ENCODE measurements around the gene PBX2.
"Not testable (repeated sequence)": the region's sequence is repeated elsewhere in the genome, so short reads cannot be mapped to it uniquely, and the experiment has no call there.

PBX2 gene, protein sequence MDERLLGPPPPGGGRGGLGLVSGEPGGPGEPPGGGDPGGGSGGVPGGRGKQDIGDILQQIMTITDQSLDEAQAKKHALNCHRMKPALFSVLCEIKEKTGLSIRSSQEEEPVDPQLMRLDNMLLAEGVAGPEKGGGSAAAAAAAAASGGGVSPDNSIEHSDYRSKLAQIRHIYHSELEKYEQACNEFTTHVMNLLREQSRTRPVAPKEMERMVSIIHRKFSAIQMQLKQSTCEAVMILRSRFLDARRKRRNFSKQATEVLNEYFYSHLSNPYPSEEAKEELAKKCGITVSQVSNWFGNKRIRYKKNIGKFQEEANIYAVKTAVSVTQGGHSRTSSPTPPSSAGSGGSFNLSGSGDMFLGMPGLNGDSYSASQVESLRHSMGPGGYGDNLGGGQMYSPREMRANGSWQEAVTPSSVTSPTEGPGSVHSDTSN

DNA sequence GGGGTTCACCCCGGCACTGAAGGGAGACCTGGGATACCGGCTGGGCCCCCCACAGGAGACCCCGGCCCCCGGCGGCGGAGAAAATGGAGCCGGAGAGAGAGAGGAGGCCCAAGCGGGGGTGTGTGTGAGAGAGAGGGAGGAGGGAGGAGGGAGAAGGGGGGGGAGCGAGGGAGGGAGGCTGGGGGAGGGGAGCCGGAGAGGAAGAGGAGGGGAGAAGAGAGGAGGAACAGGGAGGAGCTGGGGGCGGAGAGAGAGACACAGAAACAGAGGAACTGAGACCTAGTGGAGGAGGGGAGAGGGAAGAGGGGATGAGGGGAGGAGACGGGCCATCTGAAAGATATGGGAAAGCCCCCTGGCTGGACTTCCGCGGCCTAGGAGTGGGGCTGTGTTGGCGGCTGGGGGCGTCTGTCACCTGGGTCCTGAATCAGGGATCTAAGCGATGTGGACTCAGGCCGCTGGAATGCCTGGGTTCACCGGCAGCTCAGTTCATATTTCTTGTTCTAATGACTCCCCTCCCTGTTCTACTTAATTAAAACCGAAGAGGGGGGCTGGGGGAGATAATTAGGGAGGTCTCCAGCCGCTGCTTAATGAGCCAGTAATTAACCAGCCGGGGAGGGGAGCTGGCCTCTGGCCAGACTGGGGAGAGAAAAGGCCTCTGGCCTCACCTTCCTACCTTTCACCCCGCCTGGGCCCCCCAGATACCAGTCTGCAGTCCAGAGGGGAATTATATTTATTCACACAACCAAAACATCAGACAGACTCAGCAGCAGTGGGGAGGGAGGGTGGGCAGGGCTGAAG is at the start of gene PBX2:
Gene PBX2, minus strand, starts transcription at position 149 of the 798 bp plus-strand sequence. CDS start 287 bp downstream, outside the sequence.
- peak; percentile 91 to 92 for DNase-seq

DNA sequence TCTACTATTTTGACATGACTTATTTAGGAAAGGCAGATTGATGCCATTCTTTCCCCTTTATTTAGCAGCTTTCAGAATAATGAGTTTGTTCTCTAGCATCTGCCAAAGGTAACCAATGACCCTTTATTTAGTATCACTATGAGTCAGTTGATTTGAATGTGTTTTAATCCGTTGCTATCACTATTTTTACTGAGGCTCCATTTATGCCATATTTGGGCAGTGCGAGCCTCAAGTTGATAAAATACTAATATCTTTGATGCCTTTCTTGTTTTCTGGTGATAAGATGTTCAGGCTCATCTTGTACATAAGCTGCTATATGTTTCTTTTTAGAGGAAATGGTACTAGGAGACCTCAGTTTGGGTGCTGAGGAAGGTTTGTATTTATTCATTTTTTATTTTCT is 49.5 kb upstream of the PBX2 start:
- no peak for DNase-seq

DNA sequence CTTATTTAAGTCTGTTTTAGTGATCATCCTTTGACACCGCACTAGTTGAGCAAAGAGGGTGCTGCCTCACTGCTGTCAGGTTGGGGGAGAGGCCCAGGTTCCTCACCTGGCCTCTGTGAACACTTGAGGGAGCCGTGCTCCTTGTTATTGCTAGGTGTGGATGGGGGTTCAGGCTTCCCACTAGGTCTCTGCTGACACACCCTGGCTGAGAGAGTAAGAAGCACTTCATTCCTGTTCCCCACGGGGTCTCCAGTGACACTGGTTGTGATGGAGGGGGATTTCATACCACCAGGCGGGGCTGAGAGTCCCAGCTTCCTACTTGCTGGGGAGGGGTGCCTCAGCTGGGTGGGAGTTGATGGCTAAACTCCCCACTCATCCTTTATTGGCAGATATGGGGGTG is 44.9 kb upstream of the PBX2 start:
- DNase-seq, result no peak

DNA sequence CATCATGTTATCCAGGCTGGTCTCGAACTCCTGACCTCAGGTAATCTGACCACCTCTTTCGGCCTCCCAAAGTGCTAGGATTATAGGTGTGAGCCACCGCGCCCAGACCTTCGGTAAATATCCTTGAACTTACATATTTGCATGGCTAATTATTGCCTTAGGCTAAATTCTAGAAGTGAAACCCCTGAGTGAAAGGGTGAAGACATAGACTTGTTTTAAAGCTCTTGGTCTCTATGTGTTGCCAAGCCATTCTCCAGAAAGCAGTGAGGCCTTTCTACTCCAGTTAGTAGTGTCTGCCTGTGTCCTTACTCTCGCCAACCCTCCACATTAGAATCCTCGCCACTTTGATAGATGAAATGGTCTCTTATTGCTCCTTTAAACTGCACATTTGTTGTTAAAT is 36.4 kb upstream of the PBX2 start:
- no peak for DNase-seq

DNA sequence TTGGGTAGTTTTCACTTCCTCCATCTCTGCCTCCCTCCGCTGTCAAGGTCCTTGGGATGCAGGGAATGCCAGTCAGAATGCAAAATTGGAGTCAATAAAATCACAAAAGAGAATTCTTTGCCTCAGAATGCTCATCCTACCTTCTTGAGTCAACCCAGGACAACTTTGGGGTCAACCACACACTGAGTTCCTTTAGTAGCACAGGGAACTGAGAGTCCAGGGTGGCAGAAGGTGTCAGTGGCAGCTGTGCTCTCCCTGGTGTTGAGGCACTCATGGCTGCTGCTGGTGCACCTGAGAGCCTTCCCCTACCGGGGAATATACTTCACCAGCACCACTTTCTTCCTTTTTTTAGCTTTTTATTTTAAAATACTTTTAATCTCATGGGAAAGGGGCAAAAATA is 34.7 kb upstream of the PBX2 start:
- DNase-seq, result no peak

DNA sequence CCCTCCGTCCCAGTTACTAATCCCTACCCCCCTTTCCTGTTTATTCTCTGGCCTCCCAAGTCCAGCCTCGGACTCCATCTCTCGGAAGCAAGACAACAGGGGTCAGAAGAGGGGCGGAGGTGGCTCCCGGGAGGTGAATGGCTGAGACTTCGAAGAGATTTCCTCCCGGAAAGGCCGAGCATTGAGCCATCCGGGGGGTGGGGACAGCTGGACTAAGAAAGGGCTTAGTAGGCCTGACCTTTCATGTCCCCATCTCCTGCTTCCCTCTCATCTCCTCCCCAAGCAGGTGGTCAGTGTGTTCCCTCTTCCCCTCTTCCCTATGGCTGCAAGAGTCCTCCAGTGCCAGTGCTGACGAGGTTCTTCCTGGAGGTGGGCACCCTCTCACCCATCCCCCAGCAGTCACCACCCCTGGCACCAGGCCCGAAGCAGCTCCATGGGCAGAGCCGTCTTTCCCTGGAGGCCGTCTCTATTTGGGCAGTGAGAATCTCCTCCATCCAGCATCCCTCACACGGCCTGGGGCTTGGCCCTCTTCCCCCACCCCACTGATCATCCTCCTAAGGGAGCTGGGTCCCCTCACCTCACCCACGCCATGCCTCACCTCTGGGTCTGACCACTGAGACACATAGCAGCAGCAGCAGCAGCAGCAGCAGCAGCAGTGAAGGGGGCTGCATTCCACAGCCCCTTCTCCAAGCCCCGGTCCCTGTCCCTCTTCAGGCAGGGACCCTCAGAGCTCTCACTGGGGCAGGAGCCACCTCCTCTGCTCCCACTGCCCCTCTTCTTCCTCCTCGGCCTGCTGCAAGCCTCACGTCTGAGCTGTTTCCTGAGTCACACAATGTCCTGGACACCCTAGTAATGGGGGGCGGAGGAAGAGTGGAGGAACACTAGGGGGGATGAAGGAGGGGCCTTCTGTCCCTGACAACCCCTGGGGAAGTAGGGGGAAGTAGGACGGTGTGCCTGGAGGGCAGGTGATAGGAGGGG is 33.5 kb upstream of the PBX2 start, which contains the start of gene NOTCH4:
Gene NOTCH4, minus strand, starts transcription at position 810 of the 978 bp plus-strand sequence. Its CDS starts 139 bp downstream, at position 671.
- DNase-seq, result no peak

DNA sequence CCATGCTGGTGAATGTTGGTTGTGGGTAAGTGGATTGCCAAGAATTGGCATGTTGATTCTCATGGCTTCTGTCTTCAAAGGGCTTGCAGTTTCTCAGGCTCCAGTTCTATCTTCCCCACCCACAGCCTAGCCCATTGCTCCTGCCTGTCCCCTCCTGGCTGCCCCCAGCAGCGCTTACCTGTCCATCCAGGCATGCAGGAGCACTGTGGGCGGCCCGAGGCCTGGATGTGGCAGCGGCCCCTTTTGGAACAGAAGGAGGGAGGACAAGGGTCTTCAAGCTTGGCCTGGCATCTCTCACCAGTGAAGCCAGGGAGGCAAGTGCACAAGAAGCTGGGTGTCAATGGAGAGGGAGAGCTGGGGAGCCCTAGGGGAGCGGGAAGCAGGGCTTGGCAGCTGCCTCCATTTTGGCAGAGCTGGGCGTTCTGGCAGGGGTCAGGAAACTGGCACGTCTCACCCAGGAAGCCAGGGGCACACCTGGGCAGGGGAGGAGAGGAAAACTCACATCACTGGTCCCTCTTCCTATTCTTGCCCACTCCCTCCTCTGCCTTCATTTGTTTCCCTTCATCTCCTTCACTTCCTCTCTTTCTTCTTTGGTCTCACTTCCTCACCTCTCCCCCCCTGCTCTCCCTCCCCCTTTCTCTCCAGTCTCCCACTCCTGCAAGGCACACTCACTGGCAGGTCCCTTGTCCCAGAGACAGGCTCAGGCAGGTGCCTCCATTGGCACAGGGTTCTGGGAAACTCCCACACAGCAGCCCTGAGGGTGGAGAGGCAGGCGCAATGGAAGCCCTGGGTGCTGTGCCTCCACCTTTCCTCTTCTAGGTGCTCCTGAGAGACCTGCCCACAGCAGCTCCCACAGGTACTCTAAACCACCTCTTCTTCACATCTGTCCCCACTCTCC is 32.6 kb upstream of the PBX2 start:
- no peak for DNase-seq

DNA sequence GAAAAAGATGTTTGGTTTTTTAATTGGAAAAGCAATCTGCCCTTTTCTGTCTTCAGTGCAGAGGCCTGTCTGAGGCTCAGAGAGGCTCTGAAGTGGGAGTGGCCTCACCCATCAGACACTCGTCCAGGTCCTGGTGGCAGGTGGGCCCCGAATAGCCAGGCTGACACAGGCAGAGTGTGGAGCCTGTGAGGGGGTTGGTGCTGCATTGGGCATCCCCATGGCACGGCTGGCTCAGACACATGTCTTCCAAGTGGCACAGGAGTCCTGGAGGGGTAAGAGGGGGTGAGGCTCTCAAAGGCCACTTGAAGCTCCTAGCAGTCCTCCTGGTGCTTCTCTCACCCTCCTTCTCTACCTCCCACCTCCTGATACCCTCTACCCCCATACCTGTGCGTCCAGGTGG is 30.0 kb upstream of the PBX2 start:
- DNase-seq, result no peak

DNA sequence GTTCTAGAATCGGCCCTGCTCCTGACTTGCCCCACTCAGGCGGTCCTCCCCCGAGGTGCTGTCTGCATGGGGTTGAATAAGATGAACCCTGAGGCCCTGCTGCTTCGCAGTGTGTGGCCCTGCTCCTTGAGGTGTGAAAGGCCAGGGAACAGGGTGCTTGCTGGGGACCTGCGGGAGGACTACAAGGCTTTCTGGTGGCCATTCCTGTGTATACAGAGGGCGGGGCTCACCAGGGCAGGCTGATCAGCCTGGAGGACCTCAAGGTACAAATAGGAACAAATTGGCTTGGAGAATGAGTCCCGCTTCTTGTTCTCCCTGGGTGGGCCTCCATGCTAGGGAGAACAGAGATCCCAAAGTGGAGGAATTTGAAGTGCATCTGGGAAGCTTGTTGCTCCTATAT is 28.2 kb upstream of the PBX2 start:
- DNase-seq, result no peak

DNA sequence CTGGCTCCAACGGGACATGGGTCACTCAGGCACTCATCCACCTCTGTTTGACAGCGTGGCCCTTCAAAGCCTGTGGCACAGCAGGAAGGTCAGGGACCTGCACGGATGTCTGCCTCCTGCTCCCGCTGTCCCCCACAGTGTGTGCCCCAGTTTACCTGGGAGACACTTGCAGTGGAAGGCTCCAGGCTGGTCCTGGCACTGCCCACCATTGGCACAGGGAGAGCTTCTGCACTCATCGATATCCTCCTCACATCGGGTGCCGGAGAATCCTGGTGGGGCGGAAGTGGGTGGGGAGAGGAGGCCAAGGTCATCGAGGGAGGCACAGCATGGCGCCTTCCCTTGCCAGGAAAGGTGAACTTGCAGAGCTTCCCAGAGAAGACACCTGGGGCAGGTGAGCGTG is 27.0 kb upstream of the PBX2 start:
- DNase-seq, result no peak

DNA sequence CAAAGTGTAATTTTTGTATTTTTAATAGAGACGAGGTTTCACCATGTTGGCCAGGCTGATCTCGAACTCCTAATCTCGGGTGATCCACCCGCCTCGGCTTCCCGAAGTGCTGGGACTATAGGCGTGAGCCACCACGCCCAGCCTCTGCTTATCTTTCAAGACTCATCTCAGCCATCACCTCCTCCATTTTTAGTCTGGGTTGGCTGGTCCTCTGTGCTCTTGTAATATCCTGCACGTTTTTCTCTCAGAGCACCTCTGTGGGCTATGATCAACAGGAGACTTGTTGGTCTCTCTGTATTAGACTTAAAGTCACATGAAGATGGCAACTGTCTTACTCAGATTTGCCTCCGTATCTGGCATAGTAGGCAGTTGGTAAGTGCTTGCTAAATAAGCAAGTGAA is 26.3 kb upstream of the PBX2 start:
- no peak for DNase-seq

DNA sequence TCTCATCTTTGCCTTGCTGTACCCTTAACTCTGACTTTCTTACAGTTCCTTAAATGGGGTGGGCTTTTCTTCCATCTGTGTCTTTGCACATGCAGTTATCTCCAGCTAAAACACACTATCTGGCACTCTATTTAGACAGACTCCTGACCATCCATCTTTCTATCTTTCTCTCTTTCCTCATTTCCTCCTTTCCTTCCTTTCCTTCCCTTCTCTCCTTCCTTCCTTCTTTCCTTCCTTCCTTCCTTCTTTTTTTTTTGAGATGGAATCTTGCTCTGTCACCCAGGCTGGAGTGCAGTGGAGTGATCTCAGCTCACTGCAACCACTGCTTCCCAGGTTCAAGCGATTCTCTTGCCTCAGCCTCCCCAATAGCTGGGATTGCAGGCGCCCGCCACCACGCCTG is 25.6 kb upstream of the PBX2 start:
- no peak for DNase-seq

DNA sequence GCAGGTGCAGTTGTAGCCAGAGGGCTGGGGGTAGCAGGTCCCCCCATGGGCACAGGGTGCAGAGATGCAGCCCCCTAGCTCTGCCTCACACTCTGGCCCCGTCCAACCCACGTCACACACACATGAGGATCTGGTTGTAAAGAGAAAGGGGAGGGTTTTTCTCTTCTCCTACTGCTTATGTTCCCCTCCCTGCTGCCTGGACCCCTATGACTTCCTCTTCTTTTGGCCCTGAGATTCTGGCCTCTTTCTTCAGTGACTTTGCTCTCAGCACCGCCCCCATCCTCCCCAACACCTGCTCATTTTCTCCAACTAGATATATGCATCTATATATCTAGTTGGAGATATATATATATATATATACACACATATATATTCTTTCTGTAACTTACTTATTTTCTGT is 24.1 kb upstream of the PBX2 start:
- DNase-seq, result no peak

DNA sequence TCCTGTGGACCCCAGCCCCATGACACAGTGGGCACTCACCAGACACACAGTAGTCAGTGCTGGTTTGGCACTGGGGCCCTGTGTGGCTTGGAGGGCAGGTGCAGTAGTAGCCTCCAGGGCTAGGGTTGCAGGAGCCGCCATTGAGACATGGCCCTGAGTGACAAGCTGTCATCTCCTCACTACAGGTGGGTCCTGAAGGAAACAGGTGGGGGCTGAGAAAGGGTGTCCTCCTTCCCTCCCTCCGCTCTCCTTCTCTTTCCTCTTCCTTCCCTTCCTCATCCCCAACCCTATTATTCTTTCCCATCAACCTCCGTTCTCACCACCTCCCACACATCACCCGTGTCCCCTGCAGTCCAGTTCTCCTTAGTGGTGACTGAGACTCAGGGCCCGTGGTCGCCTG is 23.6 kb upstream of the PBX2 start:
- DNase-seq, result no peak

DNA sequence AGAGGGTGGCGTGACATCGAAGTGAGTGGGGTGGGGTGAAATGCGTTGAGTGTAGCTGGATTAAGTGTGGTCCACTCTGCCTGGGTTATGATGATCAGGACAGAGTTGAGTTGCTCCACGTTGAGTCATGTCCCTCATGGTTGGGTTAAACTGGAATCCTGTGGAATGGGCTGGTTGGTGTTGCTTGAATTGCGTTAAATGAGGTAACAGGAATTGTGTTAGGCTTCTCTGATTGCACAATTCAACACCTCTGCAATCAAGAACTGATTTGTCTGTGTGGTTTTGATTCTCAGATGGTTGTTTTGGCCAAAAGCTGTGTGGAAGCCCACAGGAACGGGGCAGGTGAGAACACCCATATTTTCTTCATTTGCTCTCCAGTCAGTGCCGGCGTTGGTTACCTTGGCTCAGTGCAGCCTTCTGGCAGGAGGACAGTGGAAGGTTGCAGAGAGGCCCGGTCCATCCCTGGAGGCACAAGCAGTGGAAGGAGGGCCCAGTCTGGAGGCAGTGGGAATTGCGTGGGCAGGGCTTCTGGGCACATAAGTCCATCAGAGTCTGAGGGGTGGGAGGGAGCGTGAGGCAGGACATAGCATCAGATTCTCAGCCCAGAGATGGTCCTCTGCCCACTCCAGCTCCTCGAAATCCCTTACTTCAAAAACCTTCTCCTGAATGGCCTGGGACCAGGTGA is 22.2 kb upstream of the PBX2 start:
- DNase-seq, result no peak

DNA sequence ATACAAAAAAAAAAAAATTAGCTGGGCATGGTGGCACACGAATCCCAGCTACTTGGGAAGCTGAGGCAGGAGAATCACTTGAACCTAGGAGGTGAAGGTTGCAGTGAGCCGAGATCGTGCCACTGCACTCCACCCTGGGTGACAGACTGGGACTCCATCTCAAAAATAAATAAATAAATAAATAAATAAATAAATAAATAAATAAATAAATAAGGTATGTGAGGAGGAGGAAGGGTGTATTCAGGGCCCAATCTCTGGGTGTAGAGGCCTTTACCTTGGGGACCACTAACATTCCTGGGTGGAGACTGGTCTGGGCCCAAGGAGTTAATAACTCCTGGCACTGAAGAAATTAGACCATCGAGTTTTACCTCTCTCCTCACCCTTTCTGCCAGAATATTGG is 21.4 kb upstream of the PBX2 start:
- not testable (repeated sequence) for DNase-seq

DNA sequence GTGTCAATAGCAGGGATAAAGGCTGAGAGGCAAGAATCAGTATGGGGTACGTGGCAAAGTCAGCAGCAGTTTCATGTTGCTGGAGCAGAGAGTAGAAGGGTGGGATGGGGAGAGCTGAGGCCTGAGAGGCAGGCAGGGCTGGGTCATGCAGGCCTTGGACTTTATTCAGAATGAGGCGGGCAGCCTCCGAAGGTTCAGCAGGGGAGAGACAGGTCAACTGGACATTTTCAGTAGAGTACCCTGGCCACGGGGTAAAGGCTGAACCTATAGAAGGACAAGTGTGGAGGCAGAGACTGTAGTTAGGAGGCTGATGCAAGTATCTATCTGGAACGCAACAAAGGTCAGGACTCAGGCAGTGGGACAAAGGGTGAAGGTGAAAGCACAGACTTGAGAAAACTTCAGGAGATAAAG is 20.2 kb upstream of the PBX2 start:
- no peak for DNase-seq

DNA sequence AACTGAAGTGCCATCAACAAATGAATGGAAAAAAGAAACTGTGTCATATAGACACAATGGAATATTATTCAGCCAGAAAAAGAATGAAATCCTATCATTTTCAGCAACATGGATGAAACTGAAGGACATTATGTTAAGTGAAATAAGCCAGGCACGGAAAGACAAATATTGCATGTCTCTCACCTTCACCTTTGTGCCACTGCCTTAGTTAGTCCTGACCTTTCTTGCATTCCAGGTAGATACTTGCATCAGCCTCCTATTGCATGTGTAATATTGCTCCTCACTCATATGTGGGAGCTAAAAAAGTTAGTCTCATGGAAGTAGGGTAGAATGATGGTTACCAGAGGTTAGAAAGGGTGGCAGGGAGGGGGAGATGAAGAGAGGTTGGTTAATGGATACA is 19.0 kb upstream of the PBX2 start:
- DNase-seq, result no peak

DNA sequence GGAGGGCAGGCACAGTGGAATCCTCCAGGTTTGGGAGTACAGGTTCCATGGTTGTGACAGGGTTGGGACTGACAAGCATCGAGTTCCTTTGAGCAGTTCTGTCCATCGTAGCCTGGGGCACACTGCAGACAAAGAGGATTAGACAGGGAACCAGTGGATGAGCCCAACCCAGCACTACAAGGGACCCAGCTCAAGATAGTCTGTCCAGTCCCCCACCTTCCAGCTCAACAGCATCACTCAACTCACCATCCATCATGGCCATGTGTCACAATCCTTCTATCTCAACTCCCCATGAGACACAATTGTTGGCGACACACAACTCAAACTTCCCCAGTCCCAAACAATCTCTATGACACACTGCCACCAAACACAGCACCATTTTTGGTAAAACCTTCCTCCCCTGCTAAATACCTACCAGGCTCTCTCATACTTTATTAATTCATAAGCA is 14.3 kb upstream of the PBX2 start:
- DNase-seq, result no peak

DNA sequence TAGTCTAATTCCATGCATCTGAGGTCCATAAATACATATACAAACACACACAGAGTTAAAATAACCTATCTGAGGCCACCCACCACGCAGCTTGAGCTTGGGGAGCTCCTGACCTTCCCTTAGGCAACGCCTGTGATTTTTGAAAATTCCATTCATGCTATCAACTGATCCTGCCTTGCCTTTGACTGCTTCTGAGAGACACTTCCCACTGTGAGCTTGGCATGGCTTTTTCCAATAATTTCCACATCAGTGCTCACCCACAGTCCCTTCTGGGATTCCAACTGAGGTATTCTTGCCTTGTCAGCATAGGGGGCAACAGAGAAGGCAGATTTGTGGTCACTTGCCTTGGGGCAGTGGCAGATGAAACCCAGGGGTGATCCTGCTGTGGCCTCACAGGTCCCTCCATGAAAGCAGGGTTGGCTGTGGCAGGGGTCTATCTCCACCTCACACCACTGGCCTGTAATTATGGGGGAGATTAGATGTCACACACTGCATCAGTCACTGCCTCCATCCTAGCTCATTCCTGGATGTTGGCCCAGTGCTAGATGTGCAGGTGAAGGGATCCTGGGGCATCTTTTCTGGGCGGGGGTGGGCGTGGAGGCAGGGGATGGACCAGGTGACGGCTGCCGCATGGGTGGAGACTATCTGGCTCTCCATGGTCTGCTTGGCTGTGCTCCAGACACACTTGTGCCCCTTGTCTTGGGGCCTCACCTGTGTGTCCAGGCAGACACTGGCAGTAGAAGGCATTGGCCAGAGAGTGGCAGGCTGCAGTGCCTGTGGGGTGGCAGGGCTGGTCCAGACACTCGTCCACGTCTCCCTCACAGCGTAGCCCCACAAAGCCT is 13.6 kb upstream of the PBX2 start:
- no peak for DNase-seq
